ENCODE measurements around the gene IGF2R. TPM values are rescaled to one million over a fixed set of nuclear protein-coding genes. Genes with fewer than 3 reads are reported as not detected.

Gene IGF2R
- total and polyA plus RNA-seq, 9 donors = 29.3 to 116 (median 49.2) TPM

DNA sequence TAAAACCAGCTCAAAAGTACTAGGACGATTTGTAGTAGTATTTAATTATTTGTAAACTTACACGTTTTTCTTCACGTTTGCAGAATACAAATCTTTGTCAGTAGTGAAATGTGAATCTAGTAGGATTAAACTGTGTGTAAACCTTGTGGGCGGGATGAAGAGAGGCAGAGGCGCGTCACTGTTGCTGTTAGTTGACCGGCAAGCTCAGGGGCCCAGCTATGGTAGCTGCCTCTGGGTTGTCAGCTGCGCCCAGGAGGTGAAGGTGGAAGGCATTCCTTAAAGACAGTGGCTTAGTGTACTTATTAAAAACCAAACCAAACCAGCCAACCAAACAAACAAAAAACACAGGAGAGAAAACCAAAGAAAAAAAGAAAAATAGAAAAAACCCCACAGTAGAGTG is 69.6 kb downstream of the IGF2R start:
- Histone ChIP-seq H3K27me3 (no peaks in the 10 kb centered on the region), H3K4me3 (no peak overlapping the region), H3K4me1 (ENCODE audit: insufficient read depth) (peaks cover 8% of the 10 kb centered on the region), H3K36me3 (no peaks in the 10 kb centered on the region), H3K9me3 (no peaks in the 10 kb centered on the region), H3K27ac (no peak overlapping the region)
- TF ChIP-seq, protein P1, sequence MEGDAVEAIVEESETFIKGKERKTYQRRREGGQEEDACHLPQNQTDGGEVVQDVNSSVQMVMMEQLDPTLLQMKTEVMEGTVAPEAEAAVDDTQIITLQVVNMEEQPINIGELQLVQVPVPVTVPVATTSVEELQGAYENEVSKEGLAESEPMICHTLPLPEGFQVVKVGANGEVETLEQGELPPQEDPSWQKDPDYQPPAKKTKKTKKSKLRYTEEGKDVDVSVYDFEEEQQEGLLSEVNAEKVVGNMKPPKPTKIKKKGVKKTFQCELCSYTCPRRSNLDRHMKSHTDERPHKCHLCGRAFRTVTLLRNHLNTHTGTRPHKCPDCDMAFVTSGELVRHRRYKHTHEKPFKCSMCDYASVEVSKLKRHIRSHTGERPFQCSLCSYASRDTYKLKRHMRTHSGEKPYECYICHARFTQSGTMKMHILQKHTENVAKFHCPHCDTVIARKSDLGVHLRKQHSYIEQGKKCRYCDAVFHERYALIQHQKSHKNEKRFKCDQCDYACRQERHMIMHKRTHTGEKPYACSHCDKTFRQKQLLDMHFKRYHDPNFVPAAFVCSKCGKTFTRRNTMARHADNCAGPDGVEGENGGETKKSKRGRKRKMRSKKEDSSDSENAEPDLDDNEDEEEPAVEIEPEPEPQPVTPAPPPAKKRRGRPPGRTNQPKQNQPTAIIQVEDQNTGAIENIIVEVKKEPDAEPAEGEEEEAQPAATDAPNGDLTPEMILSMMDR (IDR thresholded peaks at IDR 0.05) = no peak
- no peak for TF ChIP-seq POLR2A (IDR thresholded peaks at IDR 0.05)
- TF ChIP-seq EP300 (IDR thresholded peaks at IDR 0.05) = no peak
- 93 to 94% (median 93%) methylated on average over 8 of the region's 8 CpGs for WGBS, 3 donors
- no peak for DNase-seq
- intact Hi-C loops (cut with DNase I) = loop anchor here in 2 of 4 donors (10.0 kb wide), 2 partner anchors 54 to 64 kb away; no protein-coding TSS in a partner anchor

DNA sequence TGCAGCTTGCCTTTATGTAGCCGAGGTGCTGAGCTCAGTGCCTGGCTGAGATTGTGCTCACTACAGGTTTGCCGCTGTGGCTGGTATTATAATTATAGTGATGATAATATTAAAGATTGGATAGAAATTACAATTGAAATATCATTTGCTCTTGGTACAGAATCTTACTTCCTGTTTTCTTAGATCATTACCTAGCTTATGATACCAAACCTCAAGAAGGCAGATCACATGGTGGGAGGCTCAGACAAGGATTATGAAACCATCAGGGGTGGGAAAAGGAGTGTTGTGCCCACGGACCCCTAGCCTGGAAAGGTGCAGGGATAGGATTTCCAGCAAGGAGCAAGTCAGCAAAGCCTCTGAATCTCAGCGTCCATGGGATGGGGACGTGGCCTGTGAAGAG is 70.6 kb downstream of the IGF2R start:
- WGBS, 3 donors = 86 to 91% (median 90%) methylated on average over 5 of the region's 5 CpGs
- Histone ChIP-seq H3K36me3 (no peaks in the 10 kb centered on the region), H3K4me1 (ENCODE audit: insufficient read depth) (peaks cover 8% of the 10 kb centered on the region), H3K9me3 (no peaks in the 10 kb centered on the region), H3K27ac (no peak overlapping the region), H3K4me3 (no peak overlapping the region), H3K27me3 (no peaks in the 10 kb centered on the region)
- DNase-seq = no peak
- TF ChIP-seq, protein P1 (IDR thresholded peaks at IDR 0.05) = no peak
- TF ChIP-seq EP300 (IDR thresholded peaks at IDR 0.05) (no peak), POLR2A (IDR thresholded peaks at IDR 0.05) (no peak)
- intact Hi-C loops (cut with DNase I) = loop anchor here in 2 of 4 donors (10.0 kb wide), 2 partner anchors 55 to 65 kb away; no protein-coding TSS in a partner anchor

DNA sequence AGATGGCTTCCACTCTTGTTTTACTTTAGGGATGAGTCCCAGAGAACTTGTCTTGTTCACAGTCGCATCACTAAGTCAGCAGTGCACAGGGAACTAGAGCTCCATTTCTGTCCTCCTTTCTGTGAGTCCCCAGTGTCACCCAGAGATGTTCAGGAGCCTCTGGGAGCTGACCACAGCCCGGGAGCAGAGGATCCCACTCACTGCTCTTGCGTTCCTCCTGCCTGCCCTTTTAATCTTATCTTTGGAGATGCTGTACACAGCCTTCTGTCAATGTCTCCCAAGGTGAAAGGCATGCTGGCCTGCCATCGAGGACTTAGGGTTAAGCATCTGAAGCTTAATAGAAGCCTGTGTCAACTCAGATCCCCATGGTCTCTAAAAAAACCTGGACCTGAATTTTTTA is 71.2 kb downstream of the IGF2R start:
- no peak for DNase-seq
- Histone ChIP-seq H3K27me3 (no peaks in the 10 kb centered on the region), H3K9me3 (no peaks in the 10 kb centered on the region), H3K4me1 (ENCODE audit: insufficient read depth) (peaks cover 6% of the 10 kb centered on the region), H3K27ac (no peak overlapping the region), H3K4me3 (no peak overlapping the region), H3K36me3 (no peaks in the 10 kb centered on the region)
- 81 to 87% (median 81%) methylated on average over 4 of the region's 4 CpGs for WGBS, 3 donors
- intact Hi-C loops (cut with DNase I) = no loop called here
- no peak for TF ChIP-seq POLR2A (IDR thresholded peaks at IDR 0.05)
- TF ChIP-seq EP300 (IDR thresholded peaks at IDR 0.05) = no peak
- TF ChIP-seq, protein P1 (IDR thresholded peaks at IDR 0.05) = no peak

DNA sequence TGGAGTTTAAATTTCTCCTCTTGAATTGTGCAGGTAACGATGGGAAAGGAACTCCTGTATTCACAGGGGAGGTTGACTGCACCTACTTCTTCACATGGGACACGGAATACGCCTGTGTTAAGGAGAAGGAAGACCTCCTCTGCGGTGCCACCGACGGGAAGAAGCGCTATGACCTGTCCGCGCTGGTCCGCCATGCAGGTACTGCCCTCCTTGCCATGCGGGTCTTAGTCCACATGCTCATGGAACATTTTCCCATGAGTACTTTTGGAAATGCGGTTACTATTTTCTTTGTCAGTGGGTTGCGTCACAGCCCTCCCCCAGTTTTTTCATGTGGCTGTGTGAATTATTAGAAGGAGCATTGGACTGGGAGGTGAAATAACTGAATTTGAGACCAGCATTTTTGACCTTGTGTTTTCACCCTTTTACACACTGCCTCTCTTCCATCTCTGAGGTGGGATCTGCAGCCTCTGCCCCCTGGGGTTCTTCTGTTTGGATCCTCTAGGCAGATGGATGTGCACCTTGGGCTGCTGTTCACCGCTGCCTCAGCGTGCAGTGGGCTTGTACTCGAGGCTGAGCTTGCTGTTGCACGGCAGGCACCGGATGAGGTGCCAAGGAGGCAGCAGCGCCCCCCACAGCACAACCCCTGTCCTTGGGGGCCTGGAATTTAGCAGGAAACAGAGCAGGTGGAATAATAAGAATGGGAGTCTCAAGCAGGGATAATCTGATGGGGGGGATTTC is 71.8 kb downstream of the IGF2R start:
- Histone ChIP-seq H3K9me3 (no peaks in the 10 kb centered on the region), H3K36me3 (no peaks in the 10 kb centered on the region), H3K4me3 (no peak overlapping the region), H3K4me1 (ENCODE audit: insufficient read depth) (peaks cover 6% of the 10 kb centered on the region), H3K27ac (no peak overlapping the region), H3K27me3 (no peaks in the 10 kb centered on the region)
- 93 to 94% (median 93%) methylated on average over 19 of the region's 19 CpGs for WGBS, 3 donors
- DNase-seq = no peak
- intact Hi-C loops (cut with DNase I) = no loop called here
- TF ChIP-seq POLR2A (IDR thresholded peaks at IDR 0.05) (no peak), EP300 (IDR thresholded peaks at IDR 0.05) (no peak)
- TF ChIP-seq, protein P1 (IDR thresholded peaks at IDR 0.05) = no peak
